ENCODE measurements around the gene FSTL5.

- TF ChIP-seq CTCF (conservative IDR thresholded peaks at IDR 0.05): no peak
- no peak for TF ChIP-seq EZH2 (IDR thresholded peaks at IDR 0.05; ENCODE audit: low read depth)
Measured at GRCh38 chr4:162017863-162018262, 145.9 kb downstream of the FSTL5 start.
